ENCODE data around the gene FAM110A. TPM values are rescaled to one million over a fixed set of nuclear protein-coding genes. Genes with fewer than 3 reads are reported as not detected.
"Not testable (repeated sequence)": the region's sequence is repeated elsewhere in the genome, so short reads cannot be mapped to it uniquely, and the experiment has no call there.

Gene FAM110A
- total RNA-seq, 2 experiments from 2014 or later, result 21.3 to 21.4 TPM

GRCh38 chr20:845226-845868 lies 11.8 kb downstream of the FAM110A start:
- H3K9me3 Mint-ChIP-seq, result no peaks in the 10 kb centered on the region
- peaks cover 41% of the 10 kb centered on the region for H3K4me1 Mint-ChIP-seq
- H3K27ac Mint-ChIP-seq, result peak overlapping the region; percentile 94
- H3K36me3 Mint-ChIP-seq, result peaks cover 13% of the 10 kb centered on the region
- DNase-seq, result peak; percentile 15
- H3K27me3 Mint-ChIP-seq, result no peaks in the 10 kb centered on the region
- peak overlapping the region; percentile 86 for H3K4me3 Mint-ChIP-seq

- H3K4me1 Mint-ChIP-seq, result peaks cover 47% of the 10 kb centered on the region
- H3K27me3 Mint-ChIP-seq, result no peaks in the 10 kb centered on the region
- H3K9me3 Mint-ChIP-seq, result no peaks in the 10 kb centered on the region
- peak overlapping the region; percentile 86 for H3K4me3 Mint-ChIP-seq
- peaks cover 15% of the 10 kb centered on the region for H3K36me3 Mint-ChIP-seq
- peak overlapping the region; percentile 94 for H3K27ac Mint-ChIP-seq
- DNase-seq, result no peak
These were observed 12.7 kb downstream of the FAM110A start for GRCh38 chr20:845941-846893.

GRCh38 chr20:846894-847278 lies 13.4 kb downstream of the FAM110A start:
- Mint-ChIP-seq H3K4me1 (peaks cover 50% of the 10 kb centered on the region), H3K4me3 (peak overlapping the region; percentile 86), H3K27ac (peak overlapping the region; percentile 94), H3K9me3 (no peaks in the 10 kb centered on the region), H3K36me3 (peaks cover 17% of the 10 kb centered on the region), H3K27me3 (no peaks in the 10 kb centered on the region)
- DNase-seq, result peak; percentile 61

- H3K27me3 Mint-ChIP-seq, result no peaks in the 10 kb centered on the region
- H3K36me3 Mint-ChIP-seq, result peaks cover 24% of the 10 kb centered on the region
- peak overlapping the region; percentile 94 for H3K27ac Mint-ChIP-seq
- peaks cover under 1% of the 10 kb centered on the region for H3K9me3 Mint-ChIP-seq
- peaks cover 52% of the 10 kb centered on the region for H3K4me1 Mint-ChIP-seq
- no peak for DNase-seq
- no peak overlapping the region for H3K4me3 Mint-ChIP-seq
These were observed 14.7 kb downstream of the FAM110A start for GRCh38 chr20:848193-848592.

- Mint-ChIP-seq H3K36me3 (peaks cover 25% of the 10 kb centered on the region), H3K4me1 (peaks cover 54% of the 10 kb centered on the region)
- not testable (repeated sequence) for H3K4me3 Mint-ChIP-seq, H3K9me3 Mint-ChIP-seq, DNase-seq, H3K27ac Mint-ChIP-seq, H3K27me3 Mint-ChIP-seq
These were observed 15.2 kb downstream of the FAM110A start for GRCh38 chr20:848731-849130.

GRCh38 chr20:853406-853996 lies 20.0 kb downstream of the FAM110A start:
- peaks cover 4% of the 10 kb centered on the region for H3K9me3 Mint-ChIP-seq
- no peaks in the 10 kb centered on the region for H3K27me3 Mint-ChIP-seq
- H3K4me3 Mint-ChIP-seq, result no peak overlapping the region
- DNase-seq, result no peak
- peaks cover 22% of the 10 kb centered on the region for H3K36me3 Mint-ChIP-seq
- H3K4me1 Mint-ChIP-seq, result peaks cover 63% of the 10 kb centered on the region
- H3K27ac Mint-ChIP-seq, result peak overlapping the region; percentile 51

- no peak overlapping the region for H3K27ac Mint-ChIP-seq
- H3K36me3 Mint-ChIP-seq, result peaks cover 20% of the 10 kb centered on the region
- no peaks in the 10 kb centered on the region for H3K27me3 Mint-ChIP-seq
- peaks cover 4% of the 10 kb centered on the region for H3K9me3 Mint-ChIP-seq
- peaks cover 72% of the 10 kb centered on the region for H3K4me1 Mint-ChIP-seq
- no peak overlapping the region for H3K4me3 Mint-ChIP-seq
- DNase-seq, result no peak
These were observed 21.1 kb downstream of the FAM110A start for GRCh38 chr20:854601-855000.

GRCh38 chr20:855466-856360 lies 22.2 kb downstream of the FAM110A start:
- Mint-ChIP-seq H3K27ac (peak overlapping the region; percentile 76), H3K27me3 (no peaks in the 10 kb centered on the region), H3K4me1 (peaks cover 77% of the 10 kb centered on the region), H3K9me3 (peaks cover 4% of the 10 kb centered on the region), H3K36me3 (peaks cover 19% of the 10 kb centered on the region), H3K4me3 (peak overlapping the region; percentile 19)
- peak; percentile 15 for DNase-seq

GRCh38 chr20:856361-856775 lies 22.9 kb downstream of the FAM110A start:
- peak; percentile 61 for DNase-seq
- Mint-ChIP-seq H3K36me3 (peaks cover 18% of the 10 kb centered on the region), H3K9me3 (peaks cover 4% of the 10 kb centered on the region), H3K27ac (peak overlapping the region; percentile 76), H3K4me1 (peaks cover 73% of the 10 kb centered on the region), H3K4me3 (peak overlapping the region; percentile 19), H3K27me3 (no peaks in the 10 kb centered on the region)

- Mint-ChIP-seq H3K36me3 (peaks cover 10% of the 10 kb centered on the region), H3K4me1 (peaks cover 64% of the 10 kb centered on the region), H3K27me3 (no peaks in the 10 kb centered on the region), H3K9me3 (peaks cover 4% of the 10 kb centered on the region), H3K27ac (peak overlapping the region; percentile 22), H3K4me3 (no peak overlapping the region)
- DNase-seq, result no peak
These were observed 24.5 kb downstream of the FAM110A start for GRCh38 chr20:858011-858410.

GRCh38 chr20:859751-860231 lies 26.3 kb downstream of the FAM110A start:
- DNase-seq, result no peak
- Mint-ChIP-seq H3K4me3 (no peak overlapping the region), H3K36me3 (peaks cover 7% of the 10 kb centered on the region), H3K9me3 (no peaks in the 10 kb centered on the region), H3K4me1 (peaks cover 50% of the 10 kb centered on the region), H3K27ac (peak overlapping the region; percentile 74), H3K27me3 (no peaks in the 10 kb centered on the region)

- Mint-ChIP-seq H3K27ac (no peak overlapping the region), H3K9me3 (no peaks in the 10 kb centered on the region), H3K4me3 (no peak overlapping the region), H3K27me3 (no peaks in the 10 kb centered on the region), H3K36me3 (peaks cover 7% of the 10 kb centered on the region), H3K4me1 (peaks cover 40% of the 10 kb centered on the region)
- DNase-seq, result no peak
These were observed 27.4 kb downstream of the FAM110A start for GRCh38 chr20:860891-861290.

- Mint-ChIP-seq H3K36me3 (no peaks in the 10 kb centered on the region), H3K27me3 (peaks cover 3% of the 10 kb centered on the region), H3K27ac (no peak overlapping the region), H3K9me3 (no peaks in the 10 kb centered on the region), H3K4me1 (peaks cover 1% of the 10 kb centered on the region), H3K4me3 (no peak overlapping the region)
- no peak for DNase-seq
These were observed 31.9 kb downstream of the FAM110A start for GRCh38 chr20:865440-865839.

GRCh38 chr20:868279-868678 lies 34.8 kb downstream of the FAM110A start:
- DNase-seq, result no peak
- Mint-ChIP-seq H3K36me3 (no peaks in the 10 kb centered on the region), H3K27ac (no peak overlapping the region), H3K27me3 (peaks cover 3% of the 10 kb centered on the region), H3K9me3 (no peaks in the 10 kb centered on the region), H3K4me1 (no peaks in the 10 kb centered on the region), H3K4me3 (no peak overlapping the region)
